Superior temporal gyrus (tissue), 1 donor: ENCODE measurements around the gene GSAP.
"Not testable (repeated sequence)": the region's sequence is repeated elsewhere in the genome, so short reads cannot be mapped to it uniquely, and the experiment has no call there.

Experiments
- DNase-seq: peaks from one replicate; pipeline ENCODE4 v3.0.0-alpha.2; 2016; ENCODE audit errors: extremely low spot score

Gene GSAP

DNA sequence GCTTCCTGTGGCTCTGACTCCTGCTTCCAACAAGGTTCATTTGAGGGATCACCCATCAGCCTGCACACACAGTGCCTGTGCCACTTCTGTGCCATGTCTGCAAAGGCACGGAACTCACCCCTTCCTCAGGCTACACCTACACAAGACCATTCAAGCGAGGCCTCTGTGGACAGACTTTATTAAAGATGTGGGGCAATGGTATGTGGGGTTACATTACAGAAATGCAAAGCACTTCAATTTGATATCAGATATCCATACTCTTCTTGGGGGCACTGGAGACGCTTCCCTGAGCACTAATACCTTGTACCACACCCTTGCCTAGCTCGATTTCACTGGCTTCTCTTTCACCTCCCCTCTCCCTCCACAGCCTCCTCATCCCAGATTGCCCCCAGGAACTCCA, 132.1 kb downstream of the GSAP start:
- no peak for DNase-seq

DNA sequence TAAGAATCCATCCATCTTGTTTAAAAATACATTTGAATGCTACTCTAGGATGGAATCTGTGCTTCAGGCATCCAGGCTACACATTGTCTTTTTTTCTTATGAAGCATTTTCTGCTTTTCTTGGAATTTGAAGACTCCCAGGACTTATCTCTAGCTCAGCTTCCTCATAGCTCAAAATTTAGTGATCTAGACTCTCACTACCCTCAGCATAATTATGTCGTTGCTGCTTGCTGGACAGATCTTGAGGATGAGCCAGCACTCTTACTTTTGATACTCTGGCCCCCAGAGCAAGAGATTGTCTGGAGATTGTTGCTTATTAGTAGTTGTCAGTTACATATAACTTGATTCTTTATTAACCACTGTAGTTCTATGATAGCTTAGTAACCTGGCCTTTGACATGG, 133.3 kb downstream of the GSAP start:
- DNase-seq = no peak

DNA sequence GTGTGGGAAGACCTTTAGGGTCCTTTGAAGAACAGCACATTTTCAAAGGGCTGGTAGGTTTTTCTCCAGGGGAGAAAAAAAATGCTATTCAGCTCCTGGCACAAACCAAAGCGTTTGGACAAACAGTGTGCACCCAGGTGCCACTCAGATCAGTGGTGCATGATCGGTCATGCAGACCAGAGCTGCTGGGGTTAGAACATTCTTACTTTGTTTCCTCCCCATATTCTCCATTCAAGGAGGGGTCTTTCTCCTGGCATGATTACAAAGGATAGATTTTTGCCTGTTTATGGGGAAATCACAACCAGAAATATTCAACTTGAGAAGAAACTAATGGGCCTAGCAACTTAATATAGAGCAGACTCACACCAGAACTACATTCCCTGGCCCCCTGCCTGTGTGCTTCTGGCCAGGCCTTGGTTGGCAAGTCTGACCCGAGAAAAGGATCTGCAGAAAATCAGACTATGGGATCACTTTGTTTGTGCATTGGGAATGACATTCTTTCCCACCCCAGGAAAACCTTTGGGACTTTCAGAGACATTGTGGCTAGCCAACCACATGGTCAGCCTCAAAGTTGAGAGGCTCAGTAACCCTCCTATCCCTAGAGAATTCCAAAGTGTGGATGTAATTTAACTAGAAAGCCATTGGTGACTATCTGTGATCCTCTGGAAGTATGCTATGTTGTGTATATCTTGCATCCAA, 134.2 kb downstream of the GSAP start:
- no peak for DNase-seq

DNA sequence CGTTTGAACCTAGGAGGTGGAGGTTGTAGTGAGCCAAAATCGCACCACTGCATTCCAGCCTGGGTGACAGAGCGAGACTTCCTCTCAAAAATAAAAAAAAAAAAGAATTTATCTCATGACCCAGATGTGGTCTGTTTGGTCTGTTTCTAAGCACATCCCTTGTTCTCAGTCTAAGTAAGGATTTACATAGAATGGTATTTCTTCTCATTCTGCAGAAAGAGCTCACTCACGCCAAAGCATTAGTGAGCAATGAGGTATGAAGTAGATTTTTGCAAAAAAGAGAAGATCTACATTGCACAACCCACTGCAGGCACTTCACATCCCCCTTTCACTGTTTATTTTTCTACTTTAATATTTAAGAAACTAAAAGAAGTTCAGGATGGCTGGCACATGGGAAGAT, 140.0 kb downstream of the GSAP start:
- no peak for DNase-seq

DNA sequence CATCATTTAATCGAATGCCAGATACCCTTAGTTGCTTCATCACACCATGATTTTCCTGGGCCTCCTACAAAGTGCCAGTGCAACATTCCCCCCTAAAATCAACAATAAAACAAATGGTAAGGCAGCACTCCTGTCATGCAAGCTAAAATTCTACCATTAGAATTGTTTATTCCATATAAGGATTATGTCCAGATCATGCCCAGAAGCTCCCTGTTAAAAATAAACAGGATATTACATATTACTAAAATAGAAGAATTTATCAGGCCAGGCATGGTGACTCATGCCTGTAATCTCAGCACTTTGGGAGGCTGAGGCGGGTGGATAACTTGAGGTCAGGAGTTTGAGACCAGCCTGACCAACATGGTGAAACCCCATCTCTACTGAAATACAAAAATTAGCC, 140.5 kb downstream of the GSAP start:
- DNase-seq = not testable (repeated sequence)

DNA sequence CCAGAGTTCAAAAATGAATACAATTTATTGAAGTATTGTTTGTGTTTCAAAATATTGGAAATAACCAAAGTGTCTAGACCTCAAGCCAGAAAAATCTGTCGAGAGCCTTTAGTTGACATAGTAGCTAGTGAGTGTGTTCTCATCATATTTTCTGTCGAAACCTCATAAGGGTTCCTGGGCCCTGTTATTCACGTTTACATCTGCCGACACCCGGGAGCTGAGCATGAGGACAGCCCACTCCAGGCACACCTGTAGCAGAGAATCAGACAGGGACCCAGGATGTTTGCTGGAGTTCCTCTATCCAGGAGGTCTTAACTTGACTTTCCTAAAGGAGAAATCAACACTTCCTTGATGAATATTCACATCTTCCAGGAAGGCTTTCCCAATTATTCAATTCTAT, 144.4 kb downstream of the GSAP start:
- no peak for DNase-seq

DNA sequence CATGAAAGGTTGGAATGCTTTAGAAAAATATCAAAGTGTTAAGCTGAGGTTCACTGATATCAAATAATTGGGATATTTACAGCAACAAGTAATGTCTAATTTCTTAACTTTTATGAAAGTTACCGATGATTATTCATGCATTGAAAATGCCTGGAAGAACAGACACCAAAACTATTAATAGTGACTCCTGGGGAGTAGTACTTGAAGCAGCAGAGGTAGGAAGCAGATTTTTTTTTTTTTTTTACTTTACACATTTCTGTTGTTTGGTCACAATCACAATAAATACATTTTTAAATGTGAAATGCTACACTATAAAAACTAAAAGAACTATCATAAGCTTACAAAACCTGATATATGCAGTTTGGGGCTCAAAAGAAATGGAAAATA, 146.1 kb downstream of the GSAP start:
- no peak for DNase-seq

DNA sequence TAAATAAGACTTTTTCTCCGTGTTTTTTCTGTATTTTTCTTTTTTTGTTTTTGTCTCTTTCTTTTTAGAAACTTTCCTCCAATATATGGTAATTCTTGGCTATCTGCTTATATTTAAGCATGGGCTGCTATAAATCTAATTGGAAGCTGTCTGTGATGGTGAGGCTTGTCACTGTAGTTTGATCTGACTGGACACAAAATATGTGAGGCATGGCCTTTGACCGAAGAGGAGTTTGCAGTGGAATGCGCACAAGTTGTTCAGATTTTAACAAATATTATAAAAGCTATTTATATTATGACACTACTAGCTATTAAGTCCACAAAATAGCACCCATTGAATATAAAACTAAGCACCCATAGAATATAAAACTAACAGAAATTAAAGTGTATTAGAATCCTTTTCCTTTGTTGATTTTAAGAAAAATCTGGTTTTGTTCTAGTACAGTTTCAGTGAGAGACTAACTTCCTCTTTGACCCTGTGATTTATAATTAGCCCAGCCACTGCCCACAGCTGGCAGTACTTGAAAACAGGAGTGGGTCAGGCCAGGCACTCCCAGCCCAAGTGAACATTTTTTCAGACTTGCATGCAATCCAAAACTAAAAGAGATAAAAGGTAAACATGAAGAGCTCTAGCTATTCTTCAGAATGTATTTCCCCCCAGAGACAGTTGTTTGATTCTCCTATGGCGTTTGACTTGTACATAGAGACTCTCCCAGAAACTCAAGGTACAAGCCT, 146.6 kb downstream of the GSAP start:
- no peak for DNase-seq

DNA sequence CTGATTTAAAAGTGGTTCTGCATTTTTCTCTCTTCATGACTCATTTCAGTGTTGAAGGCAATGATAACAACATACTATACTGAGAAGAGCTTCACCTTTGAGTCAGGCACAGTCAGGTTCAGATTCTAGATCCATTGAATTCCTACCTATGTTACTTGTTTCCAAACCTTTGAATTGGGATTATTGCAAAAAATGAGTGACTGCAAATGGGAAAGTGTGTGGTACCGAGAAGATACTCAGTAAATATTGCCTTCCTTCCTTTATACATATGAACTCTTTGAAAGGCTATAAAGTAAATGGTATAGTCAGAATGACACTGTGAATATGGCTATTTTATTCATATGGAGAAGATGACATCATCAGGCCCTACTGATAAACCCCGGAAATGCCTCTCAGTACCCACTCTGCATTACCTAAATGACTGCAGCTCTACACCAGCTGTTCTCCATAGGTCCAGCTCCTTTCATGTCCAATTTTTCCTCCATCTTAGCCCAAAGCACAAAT, 149.8 kb downstream of the GSAP start:
- no peak for DNase-seq

DNA sequence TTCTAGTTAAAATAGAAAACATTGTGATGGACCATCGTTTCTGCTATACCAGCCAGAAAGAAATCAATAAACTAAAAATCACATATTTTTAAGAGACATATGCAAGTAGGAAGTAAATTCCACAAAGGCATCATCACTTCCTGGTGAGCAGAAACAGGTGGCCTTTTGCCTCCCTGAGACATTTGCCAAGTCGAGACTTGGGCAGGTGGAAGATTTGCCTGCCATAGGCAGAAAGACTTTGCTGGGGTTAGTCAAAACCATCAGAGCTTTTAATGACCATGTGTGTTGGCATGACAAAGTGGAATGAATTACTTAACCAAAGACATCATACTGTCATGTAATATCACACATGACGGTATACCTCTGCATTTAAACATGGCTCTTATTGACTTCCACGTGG, 150.5 kb downstream of the GSAP start:
- no peak for DNase-seq

DNA sequence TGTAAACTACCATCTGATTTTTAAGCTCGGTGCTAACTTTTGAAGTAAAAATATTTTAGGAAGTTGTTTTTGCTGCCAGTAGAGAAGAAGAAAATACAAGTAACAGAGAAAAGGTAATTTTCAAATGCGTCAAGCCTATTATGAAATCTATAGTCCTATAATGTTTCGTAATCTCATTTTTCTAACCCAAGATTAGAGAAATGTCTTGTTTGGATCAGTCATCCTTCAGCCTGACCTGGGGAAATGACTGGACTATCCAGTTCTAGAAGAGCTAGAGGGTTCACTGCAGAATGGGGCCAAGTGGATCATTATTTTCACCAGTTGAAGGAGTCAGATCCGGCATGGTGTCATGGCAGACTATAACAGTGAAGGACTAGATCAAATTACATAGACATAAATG, 153.8 kb downstream of the GSAP start:
- no peak for DNase-seq
